H9 (cell line): ENCODE data around the gene PGR. TPM values are rescaled to one million over a fixed set of nuclear protein-coding genes. Genes with fewer than 3 reads are reported as not detected.

Source experiments
- DNase-seq: peaks from one replicate; pipeline ENCODE4 v3.0.0-alpha.2; 2017
- H2AFZ ChIP-seq: one replicate; pipeline ENCODE4 v1.6.1; 2013; ENCODE audit warnings: mild to moderate bottlenecking, low read length, control low read depth, moderate library complexity
- H2AK5ac ChIP-seq: 2 replicates; pipeline ENCODE4 v1.6.1; 2013; ENCODE audit warnings: low read length, control low read depth, mixed read lengths; ENCODE audit not compliant: insufficient read length
- H2BK120ac ChIP-seq: one replicate; pipeline ENCODE4 v1.6.1; 2013; ENCODE audit warnings: low read depth, mild to moderate bottlenecking, low read length, control low read depth, inconsistent platforms; ENCODE audit not compliant: poor library complexity, severe bottlenecking
- H2BK12ac ChIP-seq: 2 replicates; pipeline ENCODE4 v1.6.1; 2013; ENCODE audit warnings: low read length, control low read depth, mixed read lengths, low read depth; ENCODE audit not compliant: insufficient read length
- H2BK15ac ChIP-seq: 2 replicates; pipeline ENCODE4 v1.6.1; 2013; ENCODE audit warnings: low read depth, low read length, control low read depth
- H2BK20ac ChIP-seq: one replicate; pipeline ENCODE4 v1.6.1; 2013; ENCODE audit warnings: low read depth, mild to moderate bottlenecking, low read length, control low read depth, inconsistent platforms; ENCODE audit not compliant: poor library complexity, severe bottlenecking
- H2BK5ac ChIP-seq: 2 replicates; pipeline ENCODE4 v1.6.1; 2013; ENCODE audit warnings: low read length, control low read depth, mixed read lengths; ENCODE audit not compliant: insufficient read length
- H3K14ac ChIP-seq: 2 replicates; pipeline ENCODE4 v1.6.1; 2013; ENCODE audit warnings: low read length, control low read depth; ENCODE audit not compliant: insufficient read depth
- H3K18ac ChIP-seq: 2 replicates; pipeline ENCODE4 v1.6.1; 2013; ENCODE audit warnings: low read depth, mild to moderate bottlenecking, mixed read lengths, low read length, control low read depth; ENCODE audit not compliant: insufficient read length
- H3K23ac ChIP-seq: 2 replicates; pipeline ENCODE4 v1.6.1; 2013; ENCODE audit warnings: low read length, control low read depth, mixed read lengths, low read depth; ENCODE audit not compliant: insufficient read length
- H3K23me2 ChIP-seq: 2 replicates; pipeline ENCODE4 v1.6.1; 2013; ENCODE audit warnings: low read depth, mild to moderate bottlenecking, mixed read lengths, low read length, control low read depth; ENCODE audit not compliant: insufficient read length, poor library complexity, severe bottlenecking
- H3K27ac ChIP-seq: 2 replicates; pipeline ENCODE4 v1.5.1; 2013; ENCODE audit warnings: low read length, control low read depth, mixed read lengths, low read depth; ENCODE audit not compliant: insufficient read length
- H3K27me3 ChIP-seq: 2 replicates; pipeline ENCODE4 v1.6.1; 2013; ENCODE audit warnings: low read length, control low read depth, inconsistent platforms; ENCODE audit not compliant: insufficient read depth
- H3K4ac ChIP-seq: 2 replicates; pipeline ENCODE4 v1.6.1; 2013; ENCODE audit warnings: low read depth, mild to moderate bottlenecking, control low read depth, inconsistent platforms, low read length, moderate library complexity
- H3K4me1 ChIP-seq: 2 replicates; pipeline ENCODE4 v1.6.1; 2013; ENCODE audit warnings: low read length, control low read depth, inconsistent platforms; ENCODE audit not compliant: insufficient read depth
- H3K4me2 ChIP-seq: 2 replicates; pipeline ENCODE4 v1.6.1; 2013; ENCODE audit warnings: low read length, control low read depth, mixed read lengths; ENCODE audit not compliant: insufficient read length, insufficient read depth
- H3K56ac ChIP-seq: 2 replicates; pipeline ENCODE4 v1.6.1; 2013; ENCODE audit warnings: low read depth, mild to moderate bottlenecking, mixed read lengths, low read length, control low read depth; ENCODE audit not compliant: insufficient read length
- H3K79me1 ChIP-seq: 2 replicates; pipeline ENCODE4 v1.6.1; 2013; ENCODE audit warnings: low read depth, mild to moderate bottlenecking, moderate library complexity, low read length, control low read depth, inconsistent platforms; ENCODE audit not compliant: insufficient read depth, poor library complexity, severe bottlenecking
- H3K79me2 ChIP-seq: 2 replicates; pipeline ENCODE4 v1.6.1; 2013; ENCODE audit warnings: low read length, control low read depth, inconsistent platforms; ENCODE audit not compliant: insufficient read depth
- H3K9ac ChIP-seq: 2 replicates; pipeline ENCODE4 v1.6.1; 2013; ENCODE audit warnings: low read length, control low read depth, mixed read lengths; ENCODE audit not compliant: insufficient read length; ENCODE audit errors: extremely low read depth
- H3K9me3 ChIP-seq: one replicate; pipeline ENCODE4 v1.6.1; 2013; ENCODE audit warnings: low read depth, low read length, inconsistent platforms; ENCODE audit not compliant: control insufficient read depth
- H3T11ph ChIP-seq: one replicate; pipeline ENCODE4 v1.6.1; 2013; ENCODE audit warnings: mild to moderate bottlenecking, low read length, control low read depth, inconsistent platforms
- H4K20me1 ChIP-seq: one replicate; pipeline ENCODE4 v1.6.1; 2013; ENCODE audit not compliant: control insufficient read depth, insufficient read length, insufficient read depth
- H4K5ac ChIP-seq: 2 replicates; pipeline ENCODE4 v1.6.1; 2013; ENCODE audit warnings: low read depth, mild to moderate bottlenecking, mixed read lengths, low read length, control low read depth; ENCODE audit not compliant: insufficient read length
- H4K8ac ChIP-seq: replicated peaks from 2 replicates; pipeline ENCODE4 v1.6.1; 2013; ENCODE audit warnings: low read length, control low read depth, mixed read lengths, low read depth; ENCODE audit not compliant: insufficient read length
- H4K91ac ChIP-seq: 2 replicates; pipeline ENCODE4 v1.6.1; 2013; ENCODE audit warnings: low read depth, mild to moderate bottlenecking, moderate library complexity, mixed read lengths, low read length, control low read depth; ENCODE audit not compliant: insufficient read length
- H3K27ac Mint-ChIP-seq, 3 experiments: 2 replicates in 2 of 3; 3 replicates in 1 of 3; pipeline ENCODE4 v1.8.0; 2020 to 2021; ENCODE audit warnings: mixed read lengths in 3 of 3, mild to moderate bottlenecking in 1 of 3, moderate library complexity in 1 of 3
- H3K27me3 Mint-ChIP-seq: 2 replicates; pipeline ENCODE4 v1.8.0; 2021; ENCODE audit warnings: low read depth, mild to moderate bottlenecking, moderate library complexity, mixed read lengths
- H3K36me3 Mint-ChIP-seq, 3 experiments: 2 replicates in 2 of 3; 3 replicates in 1 of 3; pipeline ENCODE4 v1.8.0; 2020 to 2021; ENCODE audit warnings: low read depth in 3 of 3, mixed read lengths in 3 of 3; ENCODE audit not compliant: insufficient read depth in 1 of 3
- H3K4me1 Mint-ChIP-seq, 2 experiments: 2 replicates each; pipeline ENCODE4 v1.8.0; 2020; ENCODE audit warnings: mixed read lengths in 2 of 2
- H3K4me3 Mint-ChIP-seq, 2 experiments: 2 replicates in 1 of 2; 3 replicates in 1 of 2; pipeline ENCODE4 v1.8.0; 2020 to 2021; ENCODE audit warnings: mild to moderate bottlenecking in 2 of 2, mixed read lengths in 2 of 2, moderate library complexity in 1 of 2
- H3K9me3 Mint-ChIP-seq, 2 experiments: 2 replicates in 1 of 2; 3 replicates in 1 of 2; pipeline ENCODE4 v1.8.0; 2020; ENCODE audit warnings: mild to moderate bottlenecking in 2 of 2, mixed read lengths in 2 of 2, moderate library complexity in 1 of 2
- CTCF ChIP-seq: fragments of 200-600 bp; sonication (generic); conservative IDR thresholded peaks from 3 replicates; pipeline ENCODE4 v1.8.0; 2021; ENCODE audit warnings: antibody characterized with exemption, mild to moderate bottlenecking
- WGBS: extraction: QIAGEN DNeasy Blood & Tissue Kit; methylation state at CpG from one replicate; pipeline ENCODE4 v1.1.7; 2013; ENCODE audit warnings: missing lambda C conversion rate, low lambda C conversion rate, mixed read lengths; ENCODE audit not compliant: insufficient read length; ENCODE audit errors: extremely low coverage; 5-methylcytosine and 5-hydroxymethylcytosine counted together
- total RNA-seq: library from RNA; stranded (reverse); gene quantifications from 2 replicates; pipeline ENCODE4 v1.2.1, GENCODE V29; 2021

Gene PGR
- total RNA-seq, 1 experiment from 2014 or later, result 0.02 TPM

- no peak overlapping the region for H2AK5ac ChIP-seq
- no peak overlapping the region for H2BK5ac ChIP-seq
- H3T11ph ChIP-seq, result no peak overlapping the region
- H2BK15ac ChIP-seq, result no peak overlapping the region
- H3K79me2 ChIP-seq, result no peaks in the 10 kb centered on the region
- no peak overlapping the region for H3K9ac ChIP-seq
- no peak overlapping the region for H2AFZ ChIP-seq
- no peak overlapping the region for H3K14ac ChIP-seq
- H4K20me1 ChIP-seq, result no peaks in the 10 kb centered on the region
- H3K9me3 ChIP-seq, result no peaks in the 10 kb centered on the region
- DNase-seq, result no peak
- no peak overlapping the region for H3K23ac ChIP-seq
- peaks cover 6 to 9% of the 10 kb centered on the region in 2 experiments; a peak in 2 of 5 replicates for H3K9me3 Mint-ChIP-seq
- no peak overlapping the region for H3K27ac ChIP-seq
- H3K4ac ChIP-seq, result no peak overlapping the region
- no peak overlapping the region for H3K56ac ChIP-seq
- no peak overlapping the region for H3K18ac ChIP-seq
- WGBS, result no CpG with 5 or more reads among the region's 3 CpGs
- TF ChIP-seq CTCF, result no peak
- H3K36me3 Mint-ChIP-seq, result peaks cover 0 to 5% (median 0%) of the 10 kb centered on the region in 3 experiments; a peak in 2 of 7 replicates
- H3K23me2 ChIP-seq, result no peaks in the 10 kb centered on the region
- H2BK120ac ChIP-seq, result no peak overlapping the region
- H3K27me3 ChIP-seq, result no peaks in the 10 kb centered on the region
- no peak overlapping the region for H4K5ac ChIP-seq
- no peak overlapping the region for H2BK20ac ChIP-seq
- H3K27ac Mint-ChIP-seq, result no peak overlapping the region
- no peaks in the 10 kb centered on the region for H3K4me1 ChIP-seq
- no peak overlapping the region for H3K4me2 ChIP-seq
- no peak overlapping the region for H4K8ac ChIP-seq
- H2BK12ac ChIP-seq, result no peak overlapping the region
- no peaks in the 10 kb centered on the region for H3K4me1 Mint-ChIP-seq
- no peak overlapping the region for H4K91ac ChIP-seq
- no peaks in the 10 kb centered on the region for H3K79me1 ChIP-seq
- no peaks in the 10 kb centered on the region; the same call in 1 of the 2 replicates for H3K27me3 Mint-ChIP-seq
- no peak overlapping the region for H3K4me3 Mint-ChIP-seq
These were observed 37.8 kb downstream of the PGR start for GRCh38 chr11:101091781-101092180.
